GM19468 (cell line): Measurements from ENCODE around the gene POLN.

Experiments used
- ATAC-seq: cut with Tn5 transposase; IDR thresholded peaks from one replicate; pipeline ENCODE4 v1.9.1; 2021; ENCODE audit warnings: mild to moderate bottlenecking, moderate library complexity, moderate number of reproducible peaks; ENCODE audit not compliant: unreplicated experiment; ENCODE audit errors: extremely low read depth

Gene POLN

GRCh38 chr4:2253160-2254084 lies 11.5 kb upstream of the POLN start:
- ATAC-seq, result no peak

GRCh38 chr4:2252530-2253091 lies 10.7 kb upstream of the POLN start:
- no peak for ATAC-seq

- no peak for ATAC-seq
Observed at GRCh38 chr4:2251795-2252529, 10.0 kb upstream of the POLN start.

GRCh38 chr4:2251073-2251794 lies 9.3 kb upstream of the POLN start:
- ATAC-seq, result no peak

GRCh38 chr4:2250357-2251072 lies 8.6 kb upstream of the POLN start:
- ATAC-seq, result no peak

GRCh38 chr4:2249526-2250356 lies 7.8 kb upstream of the POLN start:
- no peak for ATAC-seq

GRCh38 chr4:2248821-2249261 lies 6.9 kb upstream of the POLN start:
- ATAC-seq, result no peak

GRCh38 chr4:2248044-2248780 lies 6.3 kb upstream of the POLN start:
- no peak for ATAC-seq

- ATAC-seq, result no peak
Observed at GRCh38 chr4:2247128-2248043, 5.5 kb upstream of the POLN start.

GRCh38 chr4:2246384-2247127 lies 4.6 kb upstream of the POLN start:
- no peak for ATAC-seq

GRCh38 chr4:2245787-2246275 lies 3.9 kb upstream of the POLN start:
- no peak for ATAC-seq

- ATAC-seq, result no peak
Observed at GRCh38 chr4:2245057-2245786, 3.3 kb upstream of the POLN start.

GRCh38 chr4:2243681-2244380 lies 1.9 kb upstream of the POLN start:
- ATAC-seq, result no peak

GRCh38 chr4:2241003-2241402 lies 918 bp downstream of the POLN start:
- no peak for ATAC-seq
